ENCODE data around the gene KRTAP1-5. TPM values are rescaled to one million over a fixed set of nuclear protein-coding genes. Genes with fewer than 3 reads are reported as not detected.
"Not testable (repeated sequence)": the region's sequence is repeated elsewhere in the genome, so short reads cannot be mapped to it uniquely, and the experiment has no call there.

KRTAP1-5 gene
- total RNA-seq, 1 donor from 2014 or later: not detected

DNA sequence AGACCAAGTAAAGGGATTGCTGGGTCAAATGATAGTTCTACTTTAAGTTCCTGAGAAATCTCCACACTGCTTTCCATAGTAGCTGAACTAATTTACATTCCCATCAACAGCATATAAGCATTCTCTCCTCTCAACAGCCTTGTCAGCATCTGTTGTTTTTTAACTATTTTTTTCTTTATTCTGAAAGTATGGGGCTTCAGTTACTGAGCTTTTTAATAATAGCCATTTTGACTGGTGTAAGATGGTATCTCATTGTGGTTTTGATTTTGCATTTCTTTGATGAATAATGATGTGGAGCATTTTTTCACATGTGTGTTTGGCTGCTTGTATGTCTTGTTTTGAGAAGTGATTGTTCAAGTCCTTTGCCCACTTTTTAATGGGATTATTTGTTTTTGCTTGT lies 25.6 kb upstream of the KRTAP1-5 start:
- H3K27ac Mint-ChIP-seq: no peak overlapping the region
- no peaks in the 10 kb centered on the region for H3K9me3 ChIP-seq (ENCODE audit: low read depth)
- no peaks in the 10 kb centered on the region for H3K27me3 ChIP-seq
- H3K4me2 ChIP-seq: no peak overlapping the region
- no peaks in the 10 kb centered on the region for H3K36me3 ChIP-seq
- no peaks in the 10 kb centered on the region for H3K79me2 ChIP-seq (ENCODE audit: low read depth)
- H3K4me1 ChIP-seq: no peaks in the 10 kb centered on the region
- H2AFZ ChIP-seq (replicated peaks): no peak overlapping the region
- H3K4me1 Mint-ChIP-seq: peaks cover 5% of the 10 kb centered on the region
- H3K27ac ChIP-seq: no peak overlapping the region
- no peak overlapping the region for H3K4me3 Mint-ChIP-seq
- H4K20me1 ChIP-seq (ENCODE audit: low read depth): no peaks in the 10 kb centered on the region
- no peaks in the 10 kb centered on the region for H3F3A ChIP-seq (ENCODE audit: low read depth)
- no peaks in the 10 kb centered on the region for H3K27me3 Mint-ChIP-seq (ENCODE audit: insufficient read depth, low read depth)
- H3K4me3 ChIP-seq: no peak overlapping the region
- H3K9me3 Mint-ChIP-seq: no peaks in the 10 kb centered on the region
- H3K9ac ChIP-seq: no peak overlapping the region
- DNase-seq (ENCODE audit: low spot score): no peak
- no peaks in the 10 kb centered on the region for H3K36me3 Mint-ChIP-seq
- TF ChIP-seq EZH2phosphoT487 (IDR thresholded peaks at IDR 0.05) (no peak), EZH2 (IDR thresholded peaks at IDR 0.05) (no peak)
- TF ChIP-seq, protein P1, sequence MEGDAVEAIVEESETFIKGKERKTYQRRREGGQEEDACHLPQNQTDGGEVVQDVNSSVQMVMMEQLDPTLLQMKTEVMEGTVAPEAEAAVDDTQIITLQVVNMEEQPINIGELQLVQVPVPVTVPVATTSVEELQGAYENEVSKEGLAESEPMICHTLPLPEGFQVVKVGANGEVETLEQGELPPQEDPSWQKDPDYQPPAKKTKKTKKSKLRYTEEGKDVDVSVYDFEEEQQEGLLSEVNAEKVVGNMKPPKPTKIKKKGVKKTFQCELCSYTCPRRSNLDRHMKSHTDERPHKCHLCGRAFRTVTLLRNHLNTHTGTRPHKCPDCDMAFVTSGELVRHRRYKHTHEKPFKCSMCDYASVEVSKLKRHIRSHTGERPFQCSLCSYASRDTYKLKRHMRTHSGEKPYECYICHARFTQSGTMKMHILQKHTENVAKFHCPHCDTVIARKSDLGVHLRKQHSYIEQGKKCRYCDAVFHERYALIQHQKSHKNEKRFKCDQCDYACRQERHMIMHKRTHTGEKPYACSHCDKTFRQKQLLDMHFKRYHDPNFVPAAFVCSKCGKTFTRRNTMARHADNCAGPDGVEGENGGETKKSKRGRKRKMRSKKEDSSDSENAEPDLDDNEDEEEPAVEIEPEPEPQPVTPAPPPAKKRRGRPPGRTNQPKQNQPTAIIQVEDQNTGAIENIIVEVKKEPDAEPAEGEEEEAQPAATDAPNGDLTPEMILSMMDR (IDR thresholded peaks at IDR 0.05): no peak

DNA sequence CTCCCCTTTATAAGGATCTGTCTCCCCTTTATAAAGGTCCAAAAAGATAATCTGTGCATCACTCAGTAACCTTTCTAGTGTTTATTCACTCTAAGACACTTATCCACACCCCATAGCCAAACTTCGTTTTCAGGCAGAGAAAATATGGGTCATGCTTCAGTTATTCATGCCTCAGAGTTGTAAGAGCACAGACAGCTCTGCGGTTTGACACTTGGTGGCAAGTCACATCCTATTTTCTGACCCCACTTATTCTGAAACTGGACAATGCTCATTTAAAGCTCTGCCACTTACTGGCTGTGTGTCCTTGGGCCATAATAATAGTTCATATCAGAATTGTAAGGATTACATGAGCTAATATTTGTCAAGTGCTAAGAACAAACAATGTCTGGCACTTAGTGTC lies 22.1 kb upstream of the KRTAP1-5 start:
- Mint-ChIP-seq H3K36me3 (no peaks in the 10 kb centered on the region), H3K4me3 (no peak overlapping the region), H3K27me3 (ENCODE audit: insufficient read depth, low read depth) (peaks cover 1% of the 10 kb centered on the region), H3K9me3 (no peaks in the 10 kb centered on the region), H3K4me1 (peaks cover 5% of the 10 kb centered on the region), H3K27ac (no peak overlapping the region)
- no peak for DNase-seq (ENCODE audit: low spot score)
- Histone ChIP-seq H4K20me1 (ENCODE audit: low read depth) (no peaks in the 10 kb centered on the region), H3K9me3 (ENCODE audit: low read depth) (no peaks in the 10 kb centered on the region), H3K27ac (no peak overlapping the region), H3K4me3 (no peak overlapping the region), H2AFZ (replicated peaks) (no peak overlapping the region), H3K9ac (no peak overlapping the region), H3K36me3 (no peaks in the 10 kb centered on the region), H3K79me2 (ENCODE audit: low read depth) (no peaks in the 10 kb centered on the region), H3K4me2 (no peak overlapping the region), H3F3A (ENCODE audit: low read depth) (no peaks in the 10 kb centered on the region), H3K27me3 (no peaks in the 10 kb centered on the region), H3K4me1 (no peaks in the 10 kb centered on the region)
- TF ChIP-seq EZH2phosphoT487 (IDR thresholded peaks at IDR 0.05) (no peak), EZH2 (IDR thresholded peaks at IDR 0.05) (no peak)
- TF ChIP-seq, protein P1 (IDR thresholded peaks at IDR 0.05): no peak

DNA sequence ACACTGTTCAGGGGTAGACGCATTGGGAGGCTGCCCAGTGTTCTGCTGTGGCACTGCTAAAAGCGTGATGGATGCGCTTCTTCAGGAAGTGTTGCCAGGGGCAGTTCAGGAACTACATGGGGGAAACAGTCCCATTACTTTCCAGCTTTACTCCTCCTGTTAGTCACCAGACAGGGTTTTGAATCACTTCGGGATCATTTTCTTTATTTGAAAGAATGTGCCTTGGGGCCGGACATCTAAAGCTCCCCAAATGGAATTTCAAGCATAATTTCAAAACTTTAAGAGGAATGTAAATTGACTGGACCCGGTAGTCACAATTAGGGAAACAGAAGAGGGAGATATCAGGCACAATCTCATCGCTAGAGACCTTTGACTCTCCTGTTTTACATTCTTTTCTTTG lies 21.4 kb upstream of the KRTAP1-5 start:
- Histone ChIP-seq H3K4me1 (no peaks in the 10 kb centered on the region), H3K27ac (no peak overlapping the region), H3K4me2 (no peak overlapping the region), H3K9ac (no peak overlapping the region), H3K36me3 (no peaks in the 10 kb centered on the region), H2AFZ (replicated peaks) (no peak overlapping the region), H4K20me1 (ENCODE audit: low read depth) (no peaks in the 10 kb centered on the region), H3K27me3 (no peaks in the 10 kb centered on the region), H3K4me3 (no peak overlapping the region), H3F3A (ENCODE audit: low read depth) (no peaks in the 10 kb centered on the region), H3K9me3 (ENCODE audit: low read depth) (no peaks in the 10 kb centered on the region), H3K79me2 (ENCODE audit: low read depth) (no peaks in the 10 kb centered on the region)
- H3K36me3 Mint-ChIP-seq: no peaks in the 10 kb centered on the region
- TF ChIP-seq, protein P1 (IDR thresholded peaks at IDR 0.05): no peak
- no peak for TF ChIP-seq EZH2 (IDR thresholded peaks at IDR 0.05)
- peaks cover 5% of the 10 kb centered on the region for H3K4me1 Mint-ChIP-seq
- no peak overlapping the region for H3K27ac Mint-ChIP-seq
- peaks cover 2% of the 10 kb centered on the region for H3K27me3 Mint-ChIP-seq (ENCODE audit: insufficient read depth, low read depth)
- no peaks in the 10 kb centered on the region for H3K9me3 Mint-ChIP-seq
- no peak for DNase-seq (ENCODE audit: low spot score)
- no peak overlapping the region for H3K4me3 Mint-ChIP-seq

DNA sequence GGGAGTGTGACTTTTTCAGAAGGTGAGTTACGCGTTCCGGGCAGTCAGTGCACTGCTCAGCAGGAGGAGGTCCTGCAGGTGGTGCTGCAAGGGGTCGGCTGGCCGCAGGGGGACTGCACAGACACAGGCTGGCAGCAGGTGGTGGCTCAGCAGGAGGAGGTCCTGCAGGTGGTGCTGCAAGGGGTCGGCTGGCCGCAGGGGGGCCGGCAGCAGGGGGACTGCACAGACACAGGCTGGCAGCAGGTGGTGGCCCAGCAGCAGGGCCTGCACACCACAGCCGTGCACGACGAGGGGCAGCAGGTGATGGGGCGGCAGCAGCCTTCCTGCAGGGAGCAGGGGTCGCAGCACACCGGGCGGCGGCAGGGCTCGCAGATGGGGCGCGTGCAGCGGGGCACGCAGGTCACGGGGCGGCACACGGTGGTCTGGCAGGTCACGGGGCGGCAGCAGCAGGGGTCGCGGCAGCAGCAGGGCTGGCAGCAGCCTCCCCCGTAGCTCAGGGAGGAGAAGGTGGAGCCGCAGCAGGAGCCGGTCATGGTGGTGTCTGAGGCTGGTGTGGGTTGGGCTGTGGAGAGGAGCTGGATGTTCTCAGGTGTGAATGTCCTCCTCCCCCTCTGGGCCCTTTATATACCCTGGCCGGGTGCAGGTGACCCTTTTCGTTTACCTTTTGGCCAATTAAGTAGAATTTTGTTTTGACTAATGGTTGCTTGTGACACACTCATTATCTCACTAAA lies 19.9 kb upstream of the KRTAP1-5 start, which contains the start of gene KRTAP2-1:
Gene KRTAP2-1, minus strand, starts transcription at position 582 of the 731 bp plus-strand sequence. Its CDS starts 49 bp downstream, at position 533.
- H3K4me1 ChIP-seq; H3K79me2 ChIP-seq (ENCODE audit: low read depth); H3K27me3 ChIP-seq; H3K27me3 Mint-ChIP-seq (ENCODE audit: insufficient read depth, low read depth); H3K36me3 Mint-ChIP-seq; H3K9ac ChIP-seq; H4K20me1 ChIP-seq (ENCODE audit: low read depth); H3K4me3 Mint-ChIP-seq; DNase-seq (ENCODE audit: low spot score); H3K4me3 ChIP-seq; H3K36me3 ChIP-seq; H2AFZ ChIP-seq (replicated peaks); H3K9me3 Mint-ChIP-seq; H3K4me2 ChIP-seq; H3F3A ChIP-seq (ENCODE audit: low read depth); H3K9me3 ChIP-seq (ENCODE audit: low read depth); H3K27ac ChIP-seq; H3K4me1 Mint-ChIP-seq: not testable (repeated sequence)
- H3K27ac Mint-ChIP-seq: peak within 1 kb of the TSS; percentile 72

Measured in neural progenitor cell (in vitro differentiated cells).